GM19395 (cell line): ENCODE results near the gene ATG7.
"Not testable (repeated sequence)": the region's sequence is repeated elsewhere in the genome, so short reads cannot be mapped to it uniquely, and the experiment has no call there.

ENCODE experiments used
- ATAC-seq: cut with Tn5 transposase; IDR thresholded peaks from one replicate; pipeline ENCODE4 v1.9.1; 2021; ENCODE audit warnings: mild to moderate bottlenecking, moderate library complexity; ENCODE audit not compliant: unreplicated experiment

The ATG7 gene

DNA sequence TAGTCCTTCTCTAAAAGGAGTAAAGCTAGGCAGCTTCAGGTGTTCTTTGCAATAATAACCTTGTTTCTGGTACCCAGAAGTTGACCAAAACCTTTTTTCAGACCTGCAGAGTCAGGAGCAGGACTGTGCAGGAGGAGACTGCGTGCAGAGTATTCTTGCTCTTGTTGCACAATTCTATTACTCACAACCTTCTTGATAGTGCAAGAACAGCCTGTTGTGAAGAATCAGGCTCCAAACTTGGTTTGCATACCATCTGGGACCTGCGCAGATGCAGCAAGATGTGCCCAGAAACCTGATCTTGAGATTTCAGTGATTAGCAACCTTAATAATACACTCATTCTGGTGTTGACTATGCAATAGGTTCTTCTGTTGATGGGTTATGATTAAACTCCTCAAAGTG is 111.9 kb downstream of the ATG7 start:
- ATAC-seq = no peak

DNA sequence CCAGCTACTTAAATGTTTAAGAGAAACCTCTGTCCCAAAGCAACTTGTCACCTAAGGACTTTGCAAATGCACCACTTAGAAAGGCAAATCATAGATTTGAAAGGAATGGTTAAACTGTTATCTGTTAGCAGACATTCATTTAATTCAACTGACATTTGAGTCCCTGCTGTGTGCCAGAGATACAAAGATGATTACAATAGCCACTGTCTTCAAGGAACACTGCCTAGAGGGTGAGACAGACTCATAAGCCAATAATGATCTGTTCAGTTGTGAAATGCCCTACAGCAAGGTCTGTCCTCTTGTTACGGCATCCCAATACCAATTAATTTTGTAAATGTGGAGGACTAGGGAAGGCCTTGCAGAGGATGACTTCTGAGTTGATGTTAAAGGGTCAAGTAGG is 113.1 kb downstream of the ATG7 start:
- ATAC-seq = no peak

DNA sequence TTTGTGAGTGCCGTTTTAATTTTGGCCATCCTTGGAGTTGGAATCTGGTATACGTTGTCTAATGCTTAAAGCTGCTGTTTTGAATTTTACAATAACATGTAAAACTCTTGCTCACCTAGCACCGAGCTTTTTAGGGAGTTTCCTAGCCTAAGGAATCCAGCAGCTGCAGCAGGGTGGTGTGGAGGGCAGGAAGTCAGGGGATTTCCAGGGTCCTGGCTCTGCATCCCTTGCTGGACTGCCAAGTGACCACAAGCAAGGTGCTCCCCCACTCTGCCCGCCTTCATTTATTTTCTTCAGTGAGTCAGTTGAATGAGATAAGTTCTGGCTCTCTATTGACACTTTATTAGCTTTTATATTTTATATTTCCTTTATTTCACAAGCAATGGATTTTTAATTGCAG is 113.7 kb downstream of the ATG7 start:
- no peak for ATAC-seq

DNA sequence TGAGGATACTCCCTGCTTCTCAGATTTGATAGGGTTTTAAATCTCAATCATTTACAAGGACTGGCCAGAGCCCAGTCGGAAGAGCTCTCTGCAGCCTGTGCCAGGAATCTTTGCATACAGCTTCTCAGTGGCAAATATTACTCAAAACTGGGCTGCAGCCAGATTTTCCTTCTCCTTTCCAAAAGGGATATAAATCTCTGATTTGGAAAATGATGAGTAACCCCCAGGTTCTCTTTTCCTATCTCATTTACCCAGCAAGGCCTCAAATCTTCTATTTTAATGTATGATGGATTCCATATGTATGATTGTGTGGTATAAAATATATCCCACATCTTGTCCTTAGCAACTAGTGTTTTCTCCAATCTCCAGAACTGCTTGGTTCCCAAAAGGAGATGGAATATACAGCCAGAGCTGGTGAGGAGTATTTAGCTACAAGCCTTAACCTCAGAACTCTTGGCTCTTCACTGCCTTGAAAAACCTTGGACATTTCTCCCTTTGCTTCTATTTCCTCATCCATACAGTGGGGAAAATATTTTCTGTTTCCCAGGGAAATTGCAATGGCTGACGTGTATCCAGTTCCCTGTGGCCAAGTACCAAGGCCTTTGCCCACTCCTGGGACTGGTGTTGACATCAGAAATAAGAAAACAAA is 114.4 kb downstream of the ATG7 start:
- no peak for ATAC-seq

DNA sequence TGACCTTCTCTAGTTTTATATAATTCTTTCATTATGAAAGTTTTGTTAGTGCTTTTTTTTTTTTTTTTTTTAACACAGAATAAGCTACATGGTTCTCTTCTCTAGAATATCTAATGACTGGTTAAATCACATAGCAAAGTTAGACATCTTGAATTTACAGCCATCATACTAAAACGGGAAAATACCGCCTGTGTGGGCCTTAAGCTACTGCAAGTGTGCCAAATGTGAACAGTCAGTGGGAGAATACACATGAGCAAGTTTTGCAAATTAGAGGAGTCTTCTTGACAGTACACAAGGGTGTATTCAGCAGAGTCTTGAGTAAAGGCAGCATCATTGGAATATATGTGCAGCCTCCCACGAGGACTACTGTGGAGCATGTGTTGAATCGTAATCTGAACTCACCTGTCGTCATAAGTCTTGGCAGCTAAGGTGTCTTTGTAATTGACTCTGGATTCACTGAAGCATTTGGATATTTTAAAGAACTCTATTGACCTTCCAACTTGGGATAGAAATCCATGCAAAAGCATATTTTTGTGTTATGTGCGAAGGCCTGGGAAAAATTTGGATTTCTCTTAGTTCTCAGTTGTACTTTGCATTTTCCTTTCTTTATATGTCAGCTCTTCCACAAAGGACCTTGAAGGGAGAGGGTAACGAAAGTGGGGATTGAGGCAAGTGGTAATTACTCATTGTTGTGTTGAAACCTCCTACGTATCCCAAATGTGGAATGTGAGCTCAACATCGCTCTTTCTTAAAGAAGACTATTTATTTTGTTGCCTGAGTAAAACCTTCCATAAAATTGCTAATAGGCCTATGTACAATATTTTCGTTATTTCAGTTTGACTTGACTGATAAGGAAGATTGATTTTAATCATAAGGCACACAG is 117.4 kb downstream of the ATG7 start:
- ATAC-seq = no peak

DNA sequence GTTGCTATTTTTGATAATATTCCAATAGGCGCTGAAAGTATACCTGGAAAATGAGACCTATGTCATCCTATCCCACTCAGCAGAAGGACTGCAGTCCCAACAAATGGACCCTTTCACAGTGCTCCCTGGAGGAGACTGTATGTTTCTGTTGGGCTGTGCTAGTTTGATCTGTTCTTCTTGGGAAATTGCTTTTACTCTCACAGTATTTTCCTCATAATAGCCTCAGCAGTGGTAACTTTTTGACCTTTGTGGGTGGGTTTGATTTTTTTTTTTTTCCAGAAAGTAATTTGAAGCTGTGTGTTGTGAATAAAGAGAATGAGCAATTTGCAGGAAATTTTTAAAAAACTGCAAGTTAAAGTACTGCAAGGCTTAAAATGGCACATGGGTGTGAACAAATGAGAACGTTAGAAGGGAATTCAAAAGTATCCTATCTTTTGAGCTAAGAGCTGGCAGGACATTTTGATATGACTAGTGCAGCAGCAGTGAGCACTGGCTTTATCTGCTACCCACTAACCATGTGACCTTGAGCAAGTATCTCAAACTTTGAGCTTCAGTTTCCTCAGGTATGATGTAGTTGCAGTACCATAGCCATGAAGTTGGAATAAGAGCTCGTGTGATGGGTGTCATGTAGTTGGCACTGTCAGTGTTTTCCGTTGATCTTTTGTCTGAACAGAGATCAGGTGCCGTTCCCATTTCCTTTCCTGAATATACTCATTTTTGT is 118.4 kb downstream of the ATG7 start:
- ATAC-seq = no peak

DNA sequence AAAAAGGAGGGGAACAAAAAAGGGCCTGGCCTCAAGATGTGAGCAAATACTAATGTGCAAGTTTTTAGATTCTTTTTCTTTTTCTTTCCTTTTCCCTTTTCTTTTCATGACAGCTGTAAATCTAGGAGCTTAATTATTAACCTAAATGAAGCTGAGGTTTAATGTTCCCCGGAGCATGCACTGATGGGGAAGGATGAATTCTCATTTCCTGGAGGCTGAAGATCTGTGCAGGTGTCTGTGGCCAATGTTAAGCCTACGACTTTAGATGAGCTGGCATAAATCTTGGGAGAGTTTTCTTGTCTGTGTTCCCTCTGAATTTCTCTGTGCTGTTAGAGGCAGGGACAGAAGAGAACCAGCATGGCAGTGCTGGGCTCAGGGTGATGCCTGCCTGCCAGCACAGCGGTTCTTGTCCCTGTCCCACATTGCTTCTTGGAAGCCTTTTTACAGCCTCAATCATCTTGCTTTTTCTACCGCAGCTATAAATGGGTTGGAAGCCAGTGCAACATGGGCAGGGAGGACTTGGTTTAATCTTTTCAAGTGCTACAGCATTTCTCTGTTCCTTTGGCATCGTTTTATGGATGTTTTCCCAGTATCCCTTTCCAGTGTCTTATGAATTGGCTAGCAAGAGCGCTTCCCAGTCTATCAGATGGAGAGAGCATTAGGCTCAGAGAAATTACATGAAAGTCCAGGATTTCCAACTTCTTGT is 119.1 kb downstream of the ATG7 start:
- ATAC-seq = no peak

DNA sequence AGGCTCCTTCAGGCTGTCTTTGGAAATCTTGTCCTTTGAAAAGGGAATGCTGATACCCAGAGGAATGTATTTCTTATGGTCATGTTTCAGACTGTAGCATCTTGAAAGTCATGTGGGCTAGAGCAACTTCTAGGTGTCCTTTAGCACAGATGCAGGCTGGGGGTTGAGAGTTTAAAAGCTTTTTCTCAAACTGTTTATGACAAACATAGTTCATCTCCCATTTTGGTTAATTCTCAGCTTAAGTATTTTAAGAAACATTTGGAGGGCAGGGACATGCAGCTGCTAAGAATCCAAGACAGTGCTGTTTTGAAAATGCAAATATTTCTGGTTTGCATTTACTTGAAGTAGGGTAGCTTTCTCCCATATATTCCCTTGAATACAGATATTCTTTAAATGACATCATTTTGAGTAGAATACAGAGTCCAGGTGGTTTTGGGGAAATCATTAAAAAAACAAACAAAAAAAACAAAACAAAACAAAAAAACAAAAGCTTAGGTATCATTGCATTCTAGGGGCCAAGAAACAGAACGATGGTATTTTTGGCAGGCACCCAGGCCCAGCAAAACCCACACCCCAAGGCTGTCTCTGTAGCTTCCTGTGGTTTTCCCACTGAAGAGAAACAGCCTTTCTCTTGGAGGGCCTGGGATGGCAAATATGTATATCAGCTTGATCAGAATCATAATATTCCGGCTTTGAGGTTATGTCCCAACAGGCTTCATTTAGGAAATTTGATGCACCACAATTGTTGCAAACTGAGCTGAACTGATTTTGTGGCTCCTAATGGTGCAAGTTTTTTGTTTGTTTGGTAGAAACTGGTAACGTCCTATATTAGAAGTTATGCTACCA is 120.0 kb downstream of the ATG7 start:
- no peak for ATAC-seq

DNA sequence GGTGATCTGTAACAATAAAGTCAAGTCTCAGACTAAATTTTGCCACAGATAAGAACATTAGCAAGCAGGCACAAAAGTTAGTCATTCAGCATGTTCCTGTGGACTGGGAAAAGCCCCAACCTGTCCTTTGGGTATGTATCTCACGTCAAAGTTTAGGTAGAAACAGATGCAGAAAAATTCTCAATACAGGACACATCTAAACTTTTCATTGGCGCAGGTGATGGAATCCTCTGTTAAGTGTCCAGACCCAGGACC is 120.6 kb downstream of the ATG7 start:
- no peak for ATAC-seq

DNA sequence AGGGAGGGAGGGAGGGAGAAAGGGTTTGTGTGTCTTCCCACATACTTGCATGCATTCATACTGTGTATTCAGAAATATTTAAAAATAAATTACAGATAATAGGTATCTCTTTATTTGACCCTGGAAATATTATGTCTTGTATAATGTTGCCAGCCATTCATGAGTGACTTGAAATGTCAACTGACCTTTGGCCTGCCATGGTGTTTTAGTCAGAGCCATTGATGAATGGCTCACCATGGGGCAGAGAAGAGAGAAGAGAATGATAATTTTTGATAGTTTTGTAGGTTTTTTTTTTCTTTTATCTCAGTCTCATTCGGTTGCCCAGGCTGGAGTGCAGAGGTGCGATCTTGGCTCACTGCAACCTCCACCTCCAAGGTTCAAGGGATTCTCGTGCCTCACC is 121.2 kb downstream of the ATG7 start:
- ATAC-seq = no peak

DNA sequence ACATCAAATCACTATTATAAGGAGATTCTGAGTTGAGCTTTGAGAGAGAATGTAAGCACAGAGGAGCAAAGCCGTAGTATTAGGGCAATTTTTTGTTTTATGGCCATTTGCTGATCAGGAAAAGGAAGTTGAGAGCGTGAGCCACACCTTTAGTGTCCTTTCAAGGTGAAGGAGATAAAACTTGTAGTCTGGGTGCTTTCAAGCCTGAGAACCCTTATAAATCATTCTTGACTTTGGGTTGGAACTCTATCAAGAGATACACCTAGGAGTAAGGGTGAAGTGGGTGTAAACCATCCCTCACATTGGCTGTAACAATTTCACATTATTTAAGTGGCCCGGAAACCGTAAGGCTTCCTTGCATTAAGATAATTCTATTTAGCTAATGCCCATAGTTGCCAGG is 122.2 kb downstream of the ATG7 start:
- no peak for ATAC-seq

DNA sequence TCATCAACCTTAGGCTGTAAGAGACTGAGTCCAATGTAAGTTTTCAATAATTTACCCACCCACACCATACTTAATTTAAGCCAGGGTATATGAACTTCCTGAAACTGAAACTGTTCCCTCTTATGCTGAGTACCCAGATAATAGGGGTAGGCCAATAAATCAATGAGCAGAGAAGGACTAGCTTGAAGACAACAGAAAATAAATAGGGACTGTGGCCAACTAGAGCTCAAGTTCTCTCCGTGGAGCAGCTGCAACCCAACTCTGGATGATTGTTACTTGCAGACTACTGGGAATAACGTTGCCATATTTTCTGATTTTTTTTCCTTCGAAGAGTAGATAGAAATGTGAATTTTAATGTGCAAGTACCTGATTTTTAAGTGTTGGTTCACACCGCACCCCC is 128.0 kb downstream of the ATG7 start:
- ATAC-seq = no peak

DNA sequence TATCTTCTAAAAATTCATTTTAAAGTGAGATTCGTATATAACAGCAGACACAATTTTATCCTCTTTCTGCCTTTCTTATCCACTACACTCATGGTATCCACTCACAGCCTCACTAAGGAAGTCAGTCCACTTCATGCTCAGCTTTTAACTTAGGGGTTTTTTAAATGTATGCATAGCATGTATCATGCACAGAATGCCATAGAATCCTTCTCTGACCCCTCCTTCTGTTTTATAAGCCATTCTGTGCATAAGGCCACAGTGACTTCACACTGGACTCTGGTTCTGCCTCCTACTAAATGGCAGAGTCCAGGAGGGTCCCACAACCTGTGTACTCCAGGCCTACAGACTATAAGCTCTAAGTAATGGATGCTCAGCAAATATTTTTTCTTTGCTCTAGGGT is 129.2 kb downstream of the ATG7 start:
- no peak for ATAC-seq

DNA sequence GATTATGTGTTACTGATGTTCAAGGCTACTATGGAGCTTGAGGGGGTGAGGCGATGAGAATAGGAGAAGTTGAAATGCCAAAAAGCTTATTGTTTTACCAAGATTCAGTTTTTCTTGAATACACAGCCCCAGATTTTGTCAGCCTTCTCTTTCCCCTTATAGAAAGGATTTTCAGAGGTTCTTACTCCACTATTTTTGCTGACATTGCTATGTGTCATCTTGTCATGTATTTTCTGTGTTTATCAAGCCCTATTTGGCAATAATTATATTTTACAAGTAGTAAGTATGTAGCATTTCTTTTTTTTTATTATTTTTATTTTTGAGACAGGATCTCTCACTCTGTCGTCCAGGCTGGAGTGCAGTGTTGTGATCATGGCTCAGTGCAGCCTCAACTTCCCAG is 133.1 kb downstream of the ATG7 start:
- ATAC-seq = no peak

DNA sequence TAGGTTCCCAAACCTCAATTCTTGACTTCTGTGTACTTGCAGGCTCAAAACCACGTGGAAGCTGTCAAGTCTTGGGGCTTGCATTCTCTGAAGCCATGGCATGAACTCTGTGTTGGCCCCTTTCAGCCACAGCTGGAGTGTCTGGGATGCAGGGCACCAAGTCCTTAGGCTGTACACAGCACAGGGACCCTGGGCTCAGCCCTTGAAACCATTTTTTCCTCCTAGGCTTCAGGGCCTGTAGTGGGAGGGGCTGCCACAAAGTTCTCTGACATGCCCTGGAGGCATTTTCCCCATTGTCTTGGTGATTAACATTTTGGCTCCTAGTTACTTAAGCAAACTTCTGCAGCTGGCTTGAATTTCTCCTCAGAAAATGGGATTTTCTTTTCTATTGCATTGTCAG is 135.4 kb downstream of the ATG7 start:
- no peak for ATAC-seq

DNA sequence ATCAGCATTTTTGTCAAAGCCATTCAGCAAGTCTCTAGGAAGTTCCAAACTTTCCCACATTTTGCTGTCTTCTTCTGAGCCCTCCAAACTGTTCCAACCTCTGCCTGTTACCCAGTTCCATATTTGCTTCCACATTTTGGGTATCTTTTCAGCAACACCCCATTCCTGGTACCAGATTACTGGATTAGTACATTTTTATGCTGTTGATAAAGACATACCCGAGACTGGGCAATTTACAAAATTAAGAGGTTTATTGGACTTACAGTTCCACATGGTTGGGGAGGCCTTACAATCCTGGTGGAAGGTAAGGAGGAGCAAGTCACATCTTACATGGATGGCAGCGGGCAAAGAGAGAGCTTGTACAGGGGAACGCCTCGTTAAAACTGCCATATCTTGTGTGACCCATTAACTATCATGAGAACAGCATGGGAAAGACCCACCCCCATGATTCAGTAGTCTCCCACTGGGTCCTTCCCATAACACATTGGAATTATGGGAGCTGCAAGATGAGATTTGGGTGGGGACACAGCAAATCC is 136.2 kb downstream of the ATG7 start:
- not testable (repeated sequence) for ATAC-seq

DNA sequence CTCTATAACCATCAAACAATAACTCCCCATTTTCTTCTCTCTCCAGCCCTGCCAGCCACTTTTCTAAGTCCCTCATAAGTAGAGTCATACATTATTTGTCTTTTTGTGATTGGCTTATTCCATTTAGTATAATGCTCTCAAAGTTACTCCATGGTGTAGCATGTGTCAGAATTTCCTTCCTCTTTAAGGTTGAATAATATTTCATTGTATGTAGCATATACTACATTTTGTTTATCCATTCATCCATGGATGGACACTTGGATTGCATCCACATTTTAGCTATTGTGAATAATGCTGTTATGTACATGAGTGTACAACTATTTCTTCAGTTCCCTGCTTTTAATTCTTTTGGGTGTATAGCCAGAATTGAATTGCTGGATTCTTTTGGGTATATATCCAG is 138.4 kb downstream of the ATG7 start:
- ATAC-seq = no peak

DNA sequence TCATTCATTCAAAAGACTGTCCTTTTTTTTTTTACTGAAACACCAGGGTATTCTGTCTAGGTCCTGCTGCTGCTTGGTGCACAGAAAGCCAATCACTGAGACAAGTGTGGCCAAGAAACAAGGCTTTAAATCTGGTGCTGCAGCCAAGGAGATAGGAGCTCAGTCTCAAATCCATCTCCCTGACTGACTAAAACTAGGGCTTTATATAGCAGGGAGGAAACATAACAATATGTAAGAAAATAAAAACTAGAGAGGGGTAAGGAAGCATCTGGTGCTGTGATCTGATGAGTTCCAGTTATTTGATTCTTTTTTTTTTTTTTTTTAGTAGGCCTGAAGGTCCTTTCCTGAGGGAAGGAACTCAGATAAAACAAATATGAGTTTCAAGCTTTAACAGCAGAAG is 139.8 kb downstream of the ATG7 start:
- no peak for ATAC-seq

DNA sequence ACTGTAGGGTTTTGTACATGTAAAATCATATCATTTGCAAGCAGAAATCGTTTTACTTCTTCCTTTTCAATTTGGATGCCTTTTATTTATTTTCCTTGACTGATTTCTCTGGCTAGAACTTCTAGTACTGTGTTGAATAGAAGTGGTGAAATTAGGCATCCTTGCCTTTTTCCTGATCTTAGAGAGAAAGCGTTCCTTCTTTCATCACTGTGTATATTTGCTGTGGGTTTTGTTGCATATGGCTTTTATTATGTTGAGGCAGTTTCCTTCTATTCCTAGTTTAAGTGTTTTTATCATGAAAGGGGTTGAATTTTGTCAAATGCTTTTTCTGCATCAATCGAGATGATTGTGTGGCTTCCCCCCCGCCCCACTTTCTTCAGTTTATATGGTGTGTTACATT is 140.9 kb downstream of the ATG7 start:
- no peak for ATAC-seq

DNA sequence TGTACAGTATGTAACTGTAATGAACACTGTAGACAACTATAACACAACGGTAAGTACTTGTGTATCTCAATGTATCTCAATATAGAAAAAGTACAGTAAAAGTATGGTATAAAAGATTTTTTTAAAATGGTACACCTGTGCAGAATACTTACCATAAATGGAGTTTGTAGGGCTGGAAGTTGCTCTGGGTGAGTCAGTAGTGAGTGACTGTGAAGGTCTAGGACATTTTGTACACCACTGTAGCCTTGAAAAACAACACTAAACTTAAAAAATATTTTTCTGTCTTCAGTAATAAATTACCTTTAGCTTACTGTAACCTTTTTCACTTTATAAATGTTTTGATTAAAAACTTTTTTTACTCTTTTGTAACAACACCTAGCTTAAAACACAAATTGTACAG is 142.9 kb downstream of the ATG7 start:
- no peak for ATAC-seq
